GM20000 (cell line): ENCODE data around the gene PPME1.

Experiments
- DNase-seq: peaks from one replicate; pipeline ENCODE4 v3.0.0; 2012; ENCODE audit warnings: low spot score
- CTCF ChIP-seq: IDR thresholded peaks from 2 replicates; pipeline ENCODE4 v1.5.1; 2012; ENCODE audit warnings: mild to moderate bottlenecking, control low read depth; ENCODE audit errors: extremely low read depth, missing control alignments

The PPME1 gene

GRCh38 chr11:74279256-74279655 lies 108.2 kb downstream of the PPME1 start:
- DNase-seq: no peak
- no peak for TF ChIP-seq CTCF

GRCh38 chr11:74280494-74280893 lies 109.4 kb downstream of the PPME1 start:
- DNase-seq: no peak
- no peak for TF ChIP-seq CTCF

- DNase-seq: no peak
- no peak for TF ChIP-seq CTCF
These were observed 111.3 kb downstream of the PPME1 start for GRCh38 chr11:74282421-74282820.

- DNase-seq: no peak
- no peak for TF ChIP-seq CTCF
These were observed 111.9 kb downstream of the PPME1 start for GRCh38 chr11:74282914-74283371.

GRCh38 chr11:74283580-74284180 lies 112.6 kb downstream of the PPME1 start:
- no peak for TF ChIP-seq CTCF
- DNase-seq: no peak

GRCh38 chr11:74284466-74284865 lies 113.4 kb downstream of the PPME1 start:
- DNase-seq: no peak
- TF ChIP-seq CTCF: no peak

GRCh38 chr11:74288161-74288560 lies 117.1 kb downstream of the PPME1 start:
- no peak for DNase-seq
- TF ChIP-seq CTCF: no peak
